GM12864 (cell line): ENCODE data around the gene RCAN1.
"Not testable (repeated sequence)": the region's sequence is repeated elsewhere in the genome, so short reads cannot be mapped to it uniquely, and the experiment has no call there.

ENCODE experiments used
- DNase-seq: peaks from one replicate; pipeline ENCODE4 v3.0.0-alpha.2; 2011; ENCODE audit warnings: low read depth
- H3K4me3 ChIP-seq: 2 replicates; pipeline ENCODE4 v1.5.1; 2011; ENCODE audit warnings: mild to moderate bottlenecking, low read depth, low read length, control low read depth
- TF ChIP-seq, protein P1 (sequence below): IDR thresholded peaks from 2 replicates; pipeline ENCODE4 v1.5.1; 2011; ENCODE audit warnings: low read depth, mild to moderate bottlenecking, moderate library complexity, low read length, control low read depth, inconsistent platforms; ENCODE audit errors: missing control alignments

The RCAN1 gene

DNA sequence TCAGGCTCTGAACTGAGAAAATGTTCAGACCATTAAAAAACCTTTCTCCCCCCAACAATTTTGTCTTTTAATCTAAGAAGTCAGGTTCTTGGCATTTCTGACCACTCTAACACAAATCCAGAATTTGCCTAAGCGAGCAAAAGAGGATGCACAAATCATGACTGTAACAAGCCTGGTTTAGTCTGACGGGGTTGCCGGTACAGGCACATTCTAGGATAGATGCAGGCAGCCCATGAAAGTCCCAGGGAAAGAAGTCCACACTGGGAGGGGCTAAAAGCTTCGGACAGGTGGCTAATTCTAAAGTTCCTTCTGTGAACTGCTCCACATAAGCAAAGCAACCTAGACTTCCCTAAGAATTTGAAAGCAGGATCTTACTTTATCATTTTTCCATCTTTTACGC is 54.9 kb downstream of the RCAN1 start:
- TF ChIP-seq, protein P1, sequence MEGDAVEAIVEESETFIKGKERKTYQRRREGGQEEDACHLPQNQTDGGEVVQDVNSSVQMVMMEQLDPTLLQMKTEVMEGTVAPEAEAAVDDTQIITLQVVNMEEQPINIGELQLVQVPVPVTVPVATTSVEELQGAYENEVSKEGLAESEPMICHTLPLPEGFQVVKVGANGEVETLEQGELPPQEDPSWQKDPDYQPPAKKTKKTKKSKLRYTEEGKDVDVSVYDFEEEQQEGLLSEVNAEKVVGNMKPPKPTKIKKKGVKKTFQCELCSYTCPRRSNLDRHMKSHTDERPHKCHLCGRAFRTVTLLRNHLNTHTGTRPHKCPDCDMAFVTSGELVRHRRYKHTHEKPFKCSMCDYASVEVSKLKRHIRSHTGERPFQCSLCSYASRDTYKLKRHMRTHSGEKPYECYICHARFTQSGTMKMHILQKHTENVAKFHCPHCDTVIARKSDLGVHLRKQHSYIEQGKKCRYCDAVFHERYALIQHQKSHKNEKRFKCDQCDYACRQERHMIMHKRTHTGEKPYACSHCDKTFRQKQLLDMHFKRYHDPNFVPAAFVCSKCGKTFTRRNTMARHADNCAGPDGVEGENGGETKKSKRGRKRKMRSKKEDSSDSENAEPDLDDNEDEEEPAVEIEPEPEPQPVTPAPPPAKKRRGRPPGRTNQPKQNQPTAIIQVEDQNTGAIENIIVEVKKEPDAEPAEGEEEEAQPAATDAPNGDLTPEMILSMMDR = no peak
- DNase-seq = no peak
- no peak overlapping the region for H3K4me3 ChIP-seq

GRCh38 chr21:34559089-34559631 is 55.8 kb downstream of the RCAN1 start:
- TF ChIP-seq, protein P1 = no peak
- no peak for DNase-seq
- no peak overlapping the region for H3K4me3 ChIP-seq

DNA sequence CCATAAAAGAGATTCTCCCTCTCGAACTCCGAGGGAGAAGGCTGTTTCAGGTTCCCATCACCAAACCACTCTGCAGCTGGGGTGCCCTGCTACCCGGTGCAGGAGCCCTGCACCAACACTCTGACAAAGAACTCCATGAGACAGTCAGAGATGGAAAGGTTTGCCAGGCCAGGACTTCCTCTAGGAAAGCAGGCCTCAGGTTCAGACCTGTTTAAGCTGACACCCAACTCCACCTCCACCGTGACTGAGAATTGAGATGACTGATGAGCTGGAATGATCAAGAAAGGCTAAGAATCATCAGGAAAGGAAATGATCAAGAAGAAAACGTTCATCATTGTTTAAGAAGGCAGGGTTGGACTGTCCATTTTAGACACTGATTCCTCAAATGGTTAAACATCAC is 56.7 kb downstream of the RCAN1 start:
- TF ChIP-seq, protein P1 = no peak
- DNase-seq = no peak
- no peak overlapping the region for H3K4me3 ChIP-seq

DNA sequence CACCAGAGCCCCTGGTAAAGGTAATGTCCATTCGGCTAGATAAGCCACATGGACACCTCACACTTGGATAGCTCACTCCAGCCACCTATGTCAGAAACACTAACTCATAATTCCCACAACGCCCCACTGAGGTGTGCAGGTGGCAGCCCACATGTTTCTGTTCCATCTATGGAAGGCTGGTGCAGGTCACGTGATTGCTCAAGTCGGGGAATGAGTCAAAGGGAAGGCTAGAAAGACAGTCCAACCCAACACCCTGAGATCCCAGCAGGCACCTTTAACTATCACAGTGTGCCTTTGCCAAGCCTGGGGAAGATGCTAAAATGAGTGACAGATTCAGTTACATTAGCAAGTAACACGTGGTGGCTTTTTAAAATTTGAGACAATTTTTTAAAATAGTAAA is 57.7 kb downstream of the RCAN1 start:
- TF ChIP-seq, protein P1 = no peak
- no peak for DNase-seq
- H3K4me3 ChIP-seq = no peak overlapping the region

- not testable (repeated sequence) for DNase-seq, H3K4me3 ChIP-seq
Observed at GRCh38 chr21:34554670-34555069, 60.2 kb downstream of the RCAN1 start.

GRCh38 chr21:34554227-34554626 is 60.7 kb downstream of the RCAN1 start:
- TF ChIP-seq, protein P1 = no peak
- no peak overlapping the region for H3K4me3 ChIP-seq
- DNase-seq = no peak

- H3K4me3 ChIP-seq = no peak overlapping the region
- DNase-seq = no peak
- TF ChIP-seq, protein P1 = no peak
Observed at GRCh38 chr21:34553151-34553952, 61.6 kb downstream of the RCAN1 start.
